SU-DHL-6 (cell line): ENCODE measurements around the gene SMOC1.

ENCODE experiments used
- H2AFZ ChIP-seq: fragments of 200-600 bp; sonication (generic); 2 replicates; pipeline ENCODE4 v1.6.1; 2014; ENCODE audit warnings: low read depth, mild to moderate bottlenecking, moderate library complexity, mixed read lengths, antibody characterized with exemption, low read length; ENCODE audit not compliant: severe bottlenecking
- H3F3A ChIP-seq: fragments of 200-600 bp; shearing (Covaris generic); 2 replicates; pipeline ENCODE4 v1.6.0; 2016; ENCODE audit warnings: antibody characterized with exemption, mild to moderate bottlenecking; ENCODE audit not compliant: insufficient read depth
- H3K27ac ChIP-seq: fragments of 200-600 bp; sonication (generic); 2 replicates; pipeline ENCODE4 v1.5.1; 2016; ENCODE audit warnings: low read depth, mild to moderate bottlenecking, low read length, moderate library complexity, mixed read lengths
- H3K27me3 ChIP-seq: fragments of 200-600 bp; sonication (generic), shearing (Covaris generic); 2 replicates; pipeline ENCODE4 v1.6.0; 2014; ENCODE audit warnings: mild to moderate bottlenecking, low read length
- H3K36me3 ChIP-seq: fragments of 200-600 bp; sonication (generic); 2 replicates; pipeline ENCODE4 v1.6.1; 2014; ENCODE audit warnings: mild to moderate bottlenecking, low read length, mixed read lengths
- H3K4me2 ChIP-seq: fragments of 300-600, 200-600 bp; shearing (Covaris generic), sonication (generic); 2 replicates; pipeline ENCODE4 v1.6.0; 2014; ENCODE audit warnings: low read length, low read depth, mild to moderate bottlenecking; ENCODE audit not compliant: poor library complexity, severe bottlenecking
- H3K4me3 ChIP-seq: fragments of 200-600 bp; sonication (generic); 2 replicates; pipeline ENCODE4 v1.5.1; 2014; ENCODE audit warnings: antibody characterized with exemption, low read length, mild to moderate bottlenecking, mixed read lengths; ENCODE audit not compliant: insufficient read depth, poor library complexity, severe bottlenecking
- H3K79me2 ChIP-seq: fragments of 200-600 bp; sonication (generic); 2 replicates; pipeline ENCODE4 v1.6.1; 2014; ENCODE audit warnings: mild to moderate bottlenecking, low read length, moderate library complexity; ENCODE audit not compliant: insufficient read depth
- H3K9ac ChIP-seq: fragments of 200-600 bp; sonication (generic); 2 replicates; pipeline ENCODE4 v1.7.0; 2014; ENCODE audit warnings: mild to moderate bottlenecking, low read length
- H3K9me2 ChIP-seq: fragments of 200-600 bp; sonication (generic); replicated peaks from 2 replicates; pipeline ENCODE4 v1.6.1; 2014; ENCODE audit warnings: low read length; ENCODE audit not compliant: insufficient read depth
- H3K9me3 ChIP-seq: fragments of 200-600 bp; sonication (generic); 2 replicates; pipeline ENCODE4 v1.6.1; 2014; ENCODE audit warnings: low read length, mixed read lengths; ENCODE audit not compliant: insufficient read depth
- H4K20me1 ChIP-seq: fragments of 200-600 bp; sonication (generic); 2 replicates; pipeline ENCODE4 v1.6.1; 2014; ENCODE audit warnings: low read depth, mild to moderate bottlenecking, antibody characterized with exemption, low read length, moderate library complexity, mixed read lengths
- EZH2phosphoT487 ChIP-seq: fragments of 200-600 bp; sonication (generic), shearing (Covaris generic); conservative IDR thresholded peaks from 2 replicates; pipeline ENCODE4 v1.6.1; 2018; ENCODE audit warnings: mild to moderate bottlenecking, antibody characterized with exemption, low read length, moderate library complexity, mixed read lengths
- TF ChIP-seq, protein P1 (sequence below): fragments of 200-600 bp; sonication (generic); IDR thresholded peaks from one replicate; pipeline ENCODE4 v1.5.1; 2017; ENCODE audit warnings: antibody characterized with exemption, mild to moderate bottlenecking, low read length, moderate library complexity; ENCODE audit not compliant: insufficient read depth, poor library complexity, severe bottlenecking

Gene SMOC1

DNA sequence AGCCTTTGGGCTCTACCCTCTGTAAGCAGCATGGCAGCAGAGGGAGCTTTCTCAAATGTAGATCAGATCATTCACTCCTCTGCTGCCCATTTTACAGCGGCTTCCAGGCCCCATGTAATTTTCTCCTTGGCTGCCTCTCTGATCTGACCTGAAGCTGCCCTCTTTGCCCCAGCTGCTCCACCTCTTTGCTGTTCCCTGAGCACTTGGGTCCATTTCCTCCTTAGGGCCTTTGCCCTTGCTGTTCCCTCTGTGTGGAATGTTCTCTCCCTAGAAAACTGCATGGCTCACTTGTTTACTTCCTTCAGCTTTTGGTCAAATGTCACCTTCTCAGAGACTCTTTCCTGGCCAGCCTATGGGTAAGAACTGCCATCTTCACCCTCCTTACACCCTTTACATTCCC is 37.2 kb downstream of the SMOC1 start:
- Histone ChIP-seq H3K79me2 (no peaks in the 10 kb centered on the region), H3K9me2 (no peaks in the 10 kb centered on the region), H3K4me2 (no peak overlapping the region), H3K9ac (no peak overlapping the region), H3K27ac (no peak overlapping the region), H3F3A (no peaks in the 10 kb centered on the region), H4K20me1 (no peaks in the 10 kb centered on the region), H3K27me3 (no peaks in the 10 kb centered on the region; the same call in 1 of the 2 replicates), H2AFZ (no peak overlapping the region), H3K9me3 (no peaks in the 10 kb centered on the region), H3K4me3 (no peak overlapping the region), H3K36me3 (no peaks in the 10 kb centered on the region)
- TF ChIP-seq, protein P1, sequence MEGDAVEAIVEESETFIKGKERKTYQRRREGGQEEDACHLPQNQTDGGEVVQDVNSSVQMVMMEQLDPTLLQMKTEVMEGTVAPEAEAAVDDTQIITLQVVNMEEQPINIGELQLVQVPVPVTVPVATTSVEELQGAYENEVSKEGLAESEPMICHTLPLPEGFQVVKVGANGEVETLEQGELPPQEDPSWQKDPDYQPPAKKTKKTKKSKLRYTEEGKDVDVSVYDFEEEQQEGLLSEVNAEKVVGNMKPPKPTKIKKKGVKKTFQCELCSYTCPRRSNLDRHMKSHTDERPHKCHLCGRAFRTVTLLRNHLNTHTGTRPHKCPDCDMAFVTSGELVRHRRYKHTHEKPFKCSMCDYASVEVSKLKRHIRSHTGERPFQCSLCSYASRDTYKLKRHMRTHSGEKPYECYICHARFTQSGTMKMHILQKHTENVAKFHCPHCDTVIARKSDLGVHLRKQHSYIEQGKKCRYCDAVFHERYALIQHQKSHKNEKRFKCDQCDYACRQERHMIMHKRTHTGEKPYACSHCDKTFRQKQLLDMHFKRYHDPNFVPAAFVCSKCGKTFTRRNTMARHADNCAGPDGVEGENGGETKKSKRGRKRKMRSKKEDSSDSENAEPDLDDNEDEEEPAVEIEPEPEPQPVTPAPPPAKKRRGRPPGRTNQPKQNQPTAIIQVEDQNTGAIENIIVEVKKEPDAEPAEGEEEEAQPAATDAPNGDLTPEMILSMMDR: no peak
- TF ChIP-seq EZH2phosphoT487: no peak

DNA sequence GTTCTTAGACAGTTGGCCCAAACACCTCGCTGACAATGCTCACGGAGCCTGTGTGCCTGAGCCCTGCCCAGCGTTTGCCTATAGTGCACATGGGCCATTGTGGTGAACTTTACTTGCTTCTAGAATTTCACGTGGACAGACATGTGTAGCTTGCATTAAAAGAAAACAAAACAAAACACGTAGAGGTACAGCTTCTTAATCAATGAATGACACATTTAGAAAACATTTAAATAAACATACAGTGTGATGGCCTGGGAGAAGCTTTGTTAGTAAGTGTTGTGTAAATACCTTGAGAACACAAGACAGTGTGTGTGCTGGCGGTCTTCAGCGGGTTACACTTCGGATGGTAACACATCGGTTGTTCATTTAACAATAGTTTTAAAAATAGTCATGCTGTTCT is 38.1 kb downstream of the SMOC1 start:
- TF ChIP-seq, protein P1: no peak
- no peak for TF ChIP-seq EZH2phosphoT487
- Histone ChIP-seq H3K27ac (no peak overlapping the region), H3K9ac (no peak overlapping the region), H3K36me3 (no peaks in the 10 kb centered on the region), H4K20me1 (no peaks in the 10 kb centered on the region), H2AFZ (no peak overlapping the region), H3K4me2 (no peak overlapping the region), H3K79me2 (no peaks in the 10 kb centered on the region), H3F3A (no peaks in the 10 kb centered on the region), H3K4me3 (no peak overlapping the region), H3K27me3 (no peaks in the 10 kb centered on the region; the same call in 1 of the 2 replicates), H3K9me3 (no peaks in the 10 kb centered on the region), H3K9me2 (no peaks in the 10 kb centered on the region)

DNA sequence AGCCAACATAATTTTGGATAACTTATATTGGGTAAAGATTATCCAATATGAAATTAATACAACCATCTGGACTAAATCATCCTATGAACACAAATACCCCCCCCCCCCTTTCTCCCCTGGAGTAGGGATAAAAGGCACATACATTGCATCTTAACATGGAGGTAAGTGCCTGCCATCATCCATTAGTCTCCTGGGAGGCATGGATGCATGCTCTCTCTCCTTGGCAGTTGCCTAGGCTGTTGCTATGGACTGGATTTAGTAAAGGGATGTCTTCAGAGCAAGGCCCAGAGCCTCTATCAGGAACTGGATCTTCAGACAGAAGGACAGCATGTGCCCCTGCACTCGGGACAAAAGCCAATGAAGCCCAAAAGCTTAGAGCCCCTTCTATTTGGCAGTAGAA is 40.6 kb downstream of the SMOC1 start:
- H3K79me2 ChIP-seq: no peaks in the 10 kb centered on the region
- H3K9me2 ChIP-seq: no peaks in the 10 kb centered on the region
- no peak overlapping the region for H3K9ac ChIP-seq
- TF ChIP-seq, protein P1: no peak
- no peak for TF ChIP-seq EZH2phosphoT487
- no peaks in the 10 kb centered on the region; the same call in 1 of the 2 replicates for H3K27me3 ChIP-seq
- no peak overlapping the region for H2AFZ ChIP-seq
- H3K4me2 ChIP-seq: no peak overlapping the region
- H3F3A ChIP-seq: no peaks in the 10 kb centered on the region
- no peaks in the 10 kb centered on the region for H3K36me3 ChIP-seq
- H3K4me3 ChIP-seq: no peak overlapping the region
- H3K9me3 ChIP-seq: no peaks in the 10 kb centered on the region
- H3K27ac ChIP-seq: no peak overlapping the region
- no peaks in the 10 kb centered on the region for H4K20me1 ChIP-seq
